Osteocyte (in vitro differentiated cells): ENCODE results near the gene SORCS3. TPM values are rescaled to one million over a fixed set of nuclear protein-coding genes. Genes with fewer than 3 reads are reported as not detected.

Experiments used
- DNase-seq: peaks from one replicate; pipeline ENCODE4 v3.0.0; 2021; ENCODE audit warnings: mixed read lengths; ENCODE audit not compliant: unreplicated experiment; ENCODE audit errors: extremely low spot score
- H3K27ac Mint-ChIP-seq: one replicate; pipeline ENCODE4 v1.8.0; 2021; ENCODE audit warnings: mild to moderate bottlenecking, mixed read lengths; ENCODE audit not compliant: unreplicated experiment
- H3K27me3 Mint-ChIP-seq: one replicate; pipeline ENCODE4 v1.8.0; 2021; ENCODE audit warnings: mixed read lengths; ENCODE audit not compliant: unreplicated experiment
- H3K36me3 Mint-ChIP-seq: one replicate; pipeline ENCODE4 v1.8.0; 2021; ENCODE audit warnings: mixed read lengths; ENCODE audit not compliant: unreplicated experiment
- H3K4me1 Mint-ChIP-seq: one replicate; pipeline ENCODE4 v1.8.0; 2021; ENCODE audit warnings: mixed read lengths; ENCODE audit not compliant: unreplicated experiment
- H3K4me3 Mint-ChIP-seq: one replicate; pipeline ENCODE4 v1.8.0; 2021; ENCODE audit warnings: mild to moderate bottlenecking, moderate library complexity, mixed read lengths; ENCODE audit not compliant: unreplicated experiment
- H3K9me3 Mint-ChIP-seq: one replicate; pipeline ENCODE4 v1.8.0; 2021; ENCODE audit warnings: mixed read lengths; ENCODE audit not compliant: unreplicated experiment
- total RNA-seq: library from RNA; stranded (reverse); gene quantifications from 2 replicates; pipeline ENCODE4 v1.2.1, GENCODE V29; 2021
- TF ChIP-seq, protein P1 (sequence below): fragments of 200-600 bp; sonication (generic); IDR thresholded peaks from 2 replicates; pipeline ENCODE4 v1.5.0; 2021; ENCODE audit warnings: antibody characterized with exemption, mild to moderate bottlenecking, moderate library complexity

SORCS3 gene
- total RNA-seq, 1 donor from 2014 or later, result not detected

GRCh38 chr10:104989880-104990279, 348.8 kb downstream of the SORCS3 start:
- H3K9me3 Mint-ChIP-seq, result peaks cover 36% of the 10 kb centered on the region
- H3K4me1 Mint-ChIP-seq, result no peaks in the 10 kb centered on the region

GRCh38 chr10:104993085-104993484, 352.0 kb downstream of the SORCS3 start:
- TF ChIP-seq, protein P1, sequence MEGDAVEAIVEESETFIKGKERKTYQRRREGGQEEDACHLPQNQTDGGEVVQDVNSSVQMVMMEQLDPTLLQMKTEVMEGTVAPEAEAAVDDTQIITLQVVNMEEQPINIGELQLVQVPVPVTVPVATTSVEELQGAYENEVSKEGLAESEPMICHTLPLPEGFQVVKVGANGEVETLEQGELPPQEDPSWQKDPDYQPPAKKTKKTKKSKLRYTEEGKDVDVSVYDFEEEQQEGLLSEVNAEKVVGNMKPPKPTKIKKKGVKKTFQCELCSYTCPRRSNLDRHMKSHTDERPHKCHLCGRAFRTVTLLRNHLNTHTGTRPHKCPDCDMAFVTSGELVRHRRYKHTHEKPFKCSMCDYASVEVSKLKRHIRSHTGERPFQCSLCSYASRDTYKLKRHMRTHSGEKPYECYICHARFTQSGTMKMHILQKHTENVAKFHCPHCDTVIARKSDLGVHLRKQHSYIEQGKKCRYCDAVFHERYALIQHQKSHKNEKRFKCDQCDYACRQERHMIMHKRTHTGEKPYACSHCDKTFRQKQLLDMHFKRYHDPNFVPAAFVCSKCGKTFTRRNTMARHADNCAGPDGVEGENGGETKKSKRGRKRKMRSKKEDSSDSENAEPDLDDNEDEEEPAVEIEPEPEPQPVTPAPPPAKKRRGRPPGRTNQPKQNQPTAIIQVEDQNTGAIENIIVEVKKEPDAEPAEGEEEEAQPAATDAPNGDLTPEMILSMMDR, result no peak
- H3K4me3 Mint-ChIP-seq, result no peak overlapping the region
- H3K27ac Mint-ChIP-seq, result no peak overlapping the region
- peaks cover 38% of the 10 kb centered on the region for H3K9me3 Mint-ChIP-seq
- H3K36me3 Mint-ChIP-seq, result no peaks in the 10 kb centered on the region
- H3K27me3 Mint-ChIP-seq, result no peaks in the 10 kb centered on the region
- DNase-seq, result no peak
- H3K4me1 Mint-ChIP-seq, result no peaks in the 10 kb centered on the region

More at GRCh38 chr10:104989880-104990279, 348.8 kb downstream of the SORCS3 start:
- Mint-ChIP-seq H3K36me3 (no peaks in the 10 kb centered on the region), H3K4me3 (no peak overlapping the region), H3K27ac (no peak overlapping the region), H3K27me3 (no peaks in the 10 kb centered on the region)
- TF ChIP-seq, protein P1, result no peak
- no peak for DNase-seq

- no peaks in the 10 kb centered on the region for H3K36me3 Mint-ChIP-seq
- H3K4me3 Mint-ChIP-seq, result no peak overlapping the region
- TF ChIP-seq, protein P1, result no peak
- DNase-seq, result no peak
- no peak overlapping the region for H3K27ac Mint-ChIP-seq
- peaks cover 26% of the 10 kb centered on the region for H3K9me3 Mint-ChIP-seq
- H3K27me3 Mint-ChIP-seq, result no peaks in the 10 kb centered on the region
- no peaks in the 10 kb centered on the region for H3K4me1 Mint-ChIP-seq
Observed at GRCh38 chr10:105001269-105001668, 360.2 kb downstream of the SORCS3 start.

DNA sequence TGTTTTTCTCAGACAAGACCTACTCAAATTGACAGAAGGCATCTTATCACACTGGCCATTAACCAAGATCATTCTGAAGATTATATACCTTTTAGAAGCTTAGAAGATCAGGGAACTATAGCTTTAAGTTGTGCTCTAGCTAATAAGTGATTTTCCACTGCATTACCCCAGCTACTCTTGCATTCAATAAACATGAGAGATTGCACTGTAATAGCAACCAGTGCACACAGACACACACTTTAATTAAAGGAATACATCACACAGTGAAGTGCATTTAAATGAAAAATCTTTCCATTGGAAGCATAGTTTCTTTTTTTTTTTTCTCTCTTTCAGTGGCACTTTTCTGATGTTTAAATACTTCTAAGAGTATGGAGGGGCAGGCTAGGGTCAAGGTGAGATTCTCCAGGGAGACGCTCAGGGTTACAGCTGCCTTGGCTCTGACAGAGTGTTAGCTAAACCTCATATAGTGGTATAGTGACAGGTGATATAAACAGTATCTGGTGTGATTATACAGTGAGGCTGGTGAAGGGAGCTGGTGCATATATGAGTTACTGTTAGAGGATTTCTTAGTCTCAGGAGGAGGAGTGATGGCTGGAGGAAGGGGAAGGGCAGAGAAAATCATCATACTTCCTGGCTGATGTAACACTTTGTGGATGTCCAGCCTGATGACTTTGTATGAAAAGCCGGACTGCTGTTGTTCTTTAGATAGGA, 369.5 kb downstream of the SORCS3 start:
- no peaks in the 10 kb centered on the region for H3K36me3 Mint-ChIP-seq
- no peak for DNase-seq
- H3K4me3 Mint-ChIP-seq, result no peak overlapping the region
- peaks cover 47% of the 10 kb centered on the region for H3K9me3 Mint-ChIP-seq
- H3K27me3 Mint-ChIP-seq, result no peaks in the 10 kb centered on the region
- TF ChIP-seq, protein P1, result no peak
- H3K4me1 Mint-ChIP-seq, result no peaks in the 10 kb centered on the region
- H3K27ac Mint-ChIP-seq, result no peak overlapping the region

DNA sequence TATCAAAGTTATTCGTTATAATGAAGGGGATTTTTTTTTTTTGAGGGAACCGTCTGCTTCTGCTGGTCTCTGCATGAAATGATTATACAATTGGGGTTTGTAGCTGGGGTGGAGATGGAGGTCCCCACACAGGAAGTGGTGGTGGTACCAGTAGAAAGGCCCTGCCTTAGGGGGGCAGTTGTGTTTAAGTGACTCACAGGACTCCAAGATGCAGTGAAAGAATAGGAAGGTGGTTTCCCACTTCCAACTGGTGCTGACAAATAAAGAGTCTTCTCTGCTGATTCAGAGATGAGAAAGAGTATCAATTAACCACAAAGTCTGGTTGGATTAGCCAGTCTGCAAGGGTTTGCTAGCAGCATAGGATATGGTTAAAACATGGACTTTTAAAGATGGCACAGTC, 376.0 kb downstream of the SORCS3 start:
- Mint-ChIP-seq H3K9me3 (peaks cover 50% of the 10 kb centered on the region), H3K4me1 (no peaks in the 10 kb centered on the region), H3K27me3 (no peaks in the 10 kb centered on the region), H3K27ac (no peak overlapping the region), H3K4me3 (no peak overlapping the region), H3K36me3 (no peaks in the 10 kb centered on the region)
- TF ChIP-seq, protein P1, result no peak
- DNase-seq, result no peak
